Hematopoietic multipotent progenitor cell treated with erythropoietin and hydrocortisone succinate and interleukin-3 and kit ligand, for 17 days (in vitro differentiated cells): ENCODE data around the gene TTC16.
A peak's percentile ranks its signal among the peaks of the same experiment; 100 is the strongest.

ENCODE experiments used
- DNase-seq: peaks from one replicate; pipeline ENCODE4 v3.0.0-alpha.2; 2015; ENCODE audit warnings: low spot score

Gene TTC16

DNA sequence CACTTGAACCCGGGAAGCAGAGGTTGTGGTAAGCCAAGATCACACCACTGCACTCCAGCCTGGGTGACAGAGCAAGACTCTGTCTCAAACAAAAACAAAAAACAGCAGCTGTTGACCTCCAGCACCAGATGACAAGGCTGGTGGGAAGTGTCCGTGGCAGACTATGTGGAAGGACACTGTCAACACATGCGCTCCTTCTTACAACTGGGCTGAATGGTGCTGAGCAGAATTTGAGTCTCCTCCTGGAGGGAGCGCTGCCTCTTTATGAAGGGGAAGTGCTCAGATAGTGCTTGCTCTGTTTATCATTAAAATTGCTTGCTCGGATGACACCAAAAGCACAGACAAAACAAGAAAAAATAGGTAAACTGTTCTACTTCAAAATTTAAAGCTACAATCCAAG, 18.3 kb upstream of the TTC16 start:
- DNase-seq = no peak

- DNase-seq = no peak
These were observed 17.5 kb upstream of the TTC16 start for GRCh38 chr9:127698386-127698785.

GRCh38 chr9:127698985-127699670, 16.8 kb upstream of the TTC16 start:
- peak; percentile 87 for DNase-seq

DNA sequence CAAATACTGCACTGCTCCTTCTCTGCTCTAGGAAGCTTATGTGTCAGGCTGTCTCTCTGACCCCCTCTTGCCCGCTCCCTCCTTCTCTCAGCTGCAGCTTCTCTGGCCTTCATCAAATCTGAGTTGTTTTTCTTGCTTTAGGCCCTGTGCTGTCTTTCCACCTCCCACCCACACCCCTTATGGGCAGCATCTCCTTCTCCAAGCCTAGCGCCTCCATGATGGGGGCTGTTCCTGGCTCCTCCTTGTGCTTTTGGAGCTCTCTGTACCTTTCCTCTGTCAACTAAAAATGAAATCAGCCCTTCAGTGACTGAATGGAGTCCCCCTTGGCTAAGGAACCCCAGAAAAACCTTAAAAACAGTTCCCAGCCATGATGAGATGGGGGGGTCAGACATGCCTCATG, 15.7 kb upstream of the TTC16 start:
- DNase-seq = no peak

DNA sequence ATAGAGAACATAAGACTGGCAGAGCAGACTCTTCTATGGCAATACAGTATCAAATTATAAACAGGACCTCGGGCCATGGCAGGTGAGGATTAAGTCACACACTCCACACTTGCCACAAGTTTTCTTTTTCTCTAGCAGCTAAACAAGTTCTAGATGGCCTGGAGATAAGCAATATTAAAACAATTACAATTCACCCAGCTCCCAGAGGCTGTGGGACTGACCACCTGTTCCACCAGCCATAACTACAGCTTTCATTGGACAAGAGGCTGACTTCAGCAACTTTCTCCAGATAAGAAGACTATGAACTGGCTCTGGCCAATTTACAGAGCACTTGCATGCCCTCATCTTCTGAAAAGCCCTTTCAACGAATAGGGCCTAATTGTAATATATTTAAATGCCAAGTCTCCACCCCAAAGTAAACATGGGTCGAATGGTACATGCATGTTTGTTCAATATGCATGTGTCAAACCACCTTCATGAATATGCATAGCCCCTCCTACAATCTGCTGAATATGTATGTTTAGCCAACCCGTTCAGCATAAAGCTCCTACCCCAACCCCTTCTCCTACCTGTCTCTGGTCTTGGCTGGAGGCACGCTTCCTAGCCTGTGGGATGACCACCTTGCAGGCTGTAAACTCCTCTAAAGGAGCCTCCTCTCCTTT, 15.2 kb upstream of the TTC16 start:
- no peak for DNase-seq

- DNase-seq = no peak
These were observed 12.5 kb upstream of the TTC16 start for GRCh38 chr9:127703289-127703946.

DNA sequence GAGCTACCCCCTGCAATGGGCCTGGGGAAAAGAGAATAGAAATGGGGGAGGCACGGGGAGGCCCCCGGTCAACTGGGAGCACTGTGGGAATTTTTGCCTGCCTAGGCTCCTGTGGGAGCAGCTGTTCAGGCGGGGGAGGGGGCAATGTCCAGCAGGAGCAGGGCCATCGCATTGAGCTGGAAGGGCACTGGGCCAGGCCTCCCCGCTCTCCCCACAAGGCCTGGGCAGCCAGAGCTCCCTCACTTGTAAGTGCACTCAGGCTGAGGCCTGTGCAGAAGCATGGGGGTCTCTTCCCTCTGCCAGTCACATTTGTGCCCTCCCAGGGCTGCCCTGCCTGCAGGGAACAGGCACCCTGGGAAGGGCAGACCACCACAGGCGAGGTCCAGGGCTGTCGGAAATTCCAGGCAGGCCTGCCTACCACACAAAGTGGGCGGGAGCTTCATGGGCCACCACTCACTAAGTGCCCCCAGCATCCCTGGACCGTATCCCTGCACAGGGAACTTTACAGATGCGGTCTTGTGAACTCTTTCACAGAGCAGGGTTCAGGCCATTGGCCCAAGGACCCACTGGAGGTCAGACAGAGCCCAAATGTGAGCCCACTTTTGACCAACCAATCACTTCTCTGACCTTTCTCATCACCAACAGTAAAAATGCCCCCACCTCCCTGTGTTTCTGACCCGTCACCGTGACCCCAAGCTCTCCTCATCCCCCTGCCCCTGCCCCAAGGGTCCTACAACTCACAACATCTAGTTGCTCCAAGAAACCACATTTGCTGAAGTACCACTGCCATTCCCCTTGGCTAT, 10.1 kb upstream of the TTC16 start:
- no peak for DNase-seq

DNA sequence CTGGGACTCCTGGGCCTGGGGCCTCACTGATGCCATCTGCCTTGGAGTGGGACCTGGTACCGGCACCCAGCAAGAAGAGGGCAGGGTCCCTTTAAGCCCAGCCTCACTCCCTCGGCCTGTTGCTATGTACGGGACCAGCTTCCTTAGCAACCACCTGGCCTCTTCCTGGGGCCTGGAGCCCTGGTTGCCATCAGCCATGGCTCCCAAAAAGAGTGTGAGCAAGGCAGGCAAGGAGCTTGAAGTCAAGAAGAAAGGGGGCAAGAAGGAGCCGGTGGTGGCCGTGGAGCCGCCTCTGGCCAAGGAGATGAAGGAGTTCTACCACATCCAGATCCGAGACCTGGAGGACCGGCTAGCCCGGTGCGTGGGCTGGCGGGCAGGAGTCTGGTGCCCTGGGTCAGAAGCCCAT, 9.0 kb upstream of the TTC16 start, which contains the start of gene CFAP157:
Gene CFAP157, plus strand, starts transcription at position 153 of the 406 bp plus-strand sequence. Its CDS starts 44 bp downstream, at position 197.
- no peak for DNase-seq

- DNase-seq = no peak
These were observed 8.1 kb upstream of the TTC16 start for GRCh38 chr9:127707766-127708165.

- DNase-seq = no peak
These were observed 6.8 kb upstream of the TTC16 start for GRCh38 chr9:127708952-127709587.

DNA sequence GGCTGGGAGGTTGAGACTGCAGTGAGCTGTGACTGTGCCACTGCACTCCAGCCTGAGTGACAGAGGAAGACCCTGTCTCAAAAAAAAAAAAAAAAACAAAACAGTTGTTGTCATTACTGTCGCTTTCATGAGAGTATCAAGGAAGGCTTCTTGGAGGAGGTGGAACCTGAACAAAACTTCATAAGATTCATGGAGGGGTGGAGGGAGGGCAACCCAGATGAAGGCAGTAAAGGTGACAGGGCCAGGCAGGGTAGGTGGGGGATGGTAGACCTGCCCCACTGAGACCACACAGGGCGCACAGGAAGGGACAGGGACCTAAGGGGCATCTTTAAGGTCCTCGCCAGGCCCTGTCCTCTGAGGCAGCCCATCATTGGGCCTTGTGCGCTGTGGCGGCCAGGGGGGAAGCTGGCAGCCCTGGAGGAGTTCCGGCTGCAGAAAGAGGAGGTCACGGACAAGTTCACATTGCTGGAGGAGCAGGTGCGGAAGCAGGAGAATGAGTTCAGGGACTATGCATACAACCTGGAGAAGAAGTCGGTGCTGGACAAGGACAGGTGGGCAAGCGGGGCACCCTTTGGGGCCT, 5.6 kb upstream of the TTC16 start:
- no peak for DNase-seq

- DNase-seq = no peak
These were observed 4.6 kb upstream of the TTC16 start for GRCh38 chr9:127711226-127711701.

DNA sequence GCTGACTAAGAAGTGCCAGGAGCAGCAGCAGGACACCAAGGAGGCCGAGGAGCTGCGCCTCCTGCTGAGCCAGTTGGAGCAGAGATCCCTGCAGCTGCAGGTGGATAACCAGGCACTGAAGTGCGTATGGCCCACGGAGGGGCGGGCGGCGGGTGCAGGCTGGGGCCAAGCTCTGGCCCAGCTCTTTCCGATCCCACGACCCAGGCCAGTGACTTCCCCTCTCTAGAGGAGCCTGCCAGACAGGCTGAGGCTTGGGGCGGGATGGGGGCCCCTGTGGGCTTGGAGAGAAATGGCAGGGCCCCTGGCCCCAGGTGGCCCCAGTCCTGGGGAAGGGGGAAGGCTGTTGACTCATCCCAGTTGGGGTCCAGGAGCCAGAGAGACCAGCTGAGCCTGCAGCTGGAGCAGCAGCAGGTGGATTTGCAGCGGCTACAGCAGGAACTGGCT, 4.0 kb upstream of the TTC16 start:
- DNase-seq = no peak

DNA sequence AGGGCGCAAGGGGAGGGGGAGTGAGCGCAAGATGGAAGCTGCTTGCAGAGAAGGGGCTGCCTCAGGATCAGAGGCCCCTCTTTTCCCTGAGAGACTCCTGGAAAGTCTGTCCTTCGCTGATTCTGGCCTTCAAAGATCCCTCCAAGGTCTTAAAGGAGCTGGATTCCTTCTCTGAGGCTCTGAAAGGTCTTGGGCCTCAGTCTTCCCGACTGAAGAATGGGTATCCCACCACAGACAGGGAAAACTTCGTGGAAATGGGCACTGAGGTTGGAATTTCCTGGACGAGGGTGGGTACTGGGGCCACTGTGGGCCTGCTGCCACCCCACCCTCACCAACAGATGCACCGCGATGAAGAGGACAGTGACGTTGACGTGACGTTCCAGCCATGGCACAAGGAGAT, 3.5 kb upstream of the TTC16 start:
- DNase-seq = no peak

DNA sequence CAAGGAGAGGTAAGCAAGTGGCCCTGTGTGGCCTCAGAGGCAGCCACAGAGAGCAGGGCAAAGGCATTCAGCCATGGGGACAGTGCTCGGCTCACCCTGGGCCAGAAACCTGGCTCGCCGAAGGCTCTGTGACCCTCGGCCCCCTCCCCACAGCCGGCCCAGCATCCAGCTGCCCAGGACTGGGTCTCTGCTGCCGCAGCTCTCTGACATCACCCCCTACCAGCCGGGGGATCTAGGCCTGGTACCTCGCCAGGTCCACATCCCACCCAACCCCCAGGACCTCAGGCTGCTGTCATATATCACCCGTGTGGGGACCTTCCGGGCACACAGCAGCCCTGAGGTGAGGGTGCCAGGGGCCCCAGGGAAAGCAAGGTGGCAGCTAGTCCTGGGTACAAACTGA, 3.0 kb upstream of the TTC16 start:
- DNase-seq = no peak

- DNase-seq = no peak
These were observed 1.7 kb upstream of the TTC16 start for GRCh38 chr9:127714020-127714750.

DNA sequence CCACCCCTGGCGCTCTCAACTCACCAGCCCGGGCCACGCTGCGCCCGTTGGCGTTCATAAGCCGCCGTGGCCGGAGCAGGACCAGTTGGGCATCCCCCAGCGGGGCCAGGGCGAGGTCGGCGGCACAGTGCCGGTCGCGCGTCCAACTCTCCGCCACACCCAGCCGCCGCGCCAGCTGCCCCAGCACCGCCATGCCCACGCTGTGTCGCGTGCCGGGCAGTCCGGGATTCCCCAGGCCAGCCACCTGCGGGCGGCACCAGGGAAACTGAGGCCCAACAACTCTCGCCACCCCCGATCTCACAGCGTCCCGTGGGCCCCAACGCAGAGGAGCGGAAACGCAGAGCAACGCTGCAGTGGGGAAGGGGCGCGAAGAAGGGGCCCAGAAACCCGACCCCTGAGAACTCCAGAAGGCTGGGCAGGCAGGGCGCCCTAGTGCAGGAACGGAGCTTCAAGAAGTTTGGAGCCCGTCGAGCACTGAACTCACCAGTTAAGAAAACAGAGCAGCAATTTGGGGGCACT, 869 bp upstream of the TTC16 start:
- no peak for DNase-seq

- no peak for DNase-seq
These were observed 533 bp downstream of the TTC16 start for GRCh38 chr9:127716412-127716811.

DNA sequence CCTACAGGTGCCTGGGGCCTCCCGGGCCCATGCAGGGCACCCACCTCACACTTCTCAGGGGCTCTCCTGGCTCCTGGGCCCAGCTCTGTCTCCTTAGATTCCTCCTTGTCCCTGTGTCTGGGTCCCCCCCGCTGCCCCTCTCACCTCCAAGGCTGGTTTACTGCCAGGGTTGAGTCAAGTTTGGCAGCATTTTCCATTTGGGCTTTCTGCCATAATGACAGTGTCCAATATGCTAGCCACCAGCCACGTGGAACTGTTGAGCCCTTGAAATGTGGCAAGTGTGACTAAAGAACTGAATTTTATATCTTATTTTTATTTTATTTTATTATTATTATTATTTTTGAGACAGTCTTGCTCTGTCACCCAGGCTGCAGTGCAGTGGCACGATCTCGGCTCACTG, 1.9 kb downstream of the TTC16 start:
- DNase-seq = no peak
